ENCODE measurements around the gene CAMSAP1. TPM values are rescaled to one million over a fixed set of nuclear protein-coding genes. Genes with fewer than 3 reads are reported as not detected.

CAMSAP1 gene
- total and polyA plus RNA-seq, 11 donors, result 10.9 to 38.3 (median 19.9) TPM

- 90 to 91% (median 91%) methylated on average over 8 to 14 of the region's 14 CpGs for WGBS, 4 donors
- Histone ChIP-seq H3K27me3 (no peaks in the 10 kb centered on the region), H3K9me3 (no peaks in the 10 kb centered on the region), H3K36me3 (peaks cover 0 to 95% (median 88%) of the 10 kb centered on the region in 9 donors), H3K4me3 (no peak overlapping the region), H3K4me1 (peaks cover 0 to 6% (median 0%) of the 10 kb centered on the region in 12 donors), H3K27ac (no peak overlapping the region)
- intact Hi-C loops (cut with DNase I), result no loop called here
- TF ChIP-seq POLR2A (IDR thresholded peaks at IDR 0.05), result no peak
- TF ChIP-seq CTCF (IDR thresholded peaks at IDR 0.05), result no peak
- DNase-seq (no peak), ATAC-seq (no peak)
Observed at GRCh38 chr9:135813671-135814290, 93.6 kb downstream of the CAMSAP1 start.

GRCh38 chr9:135812961-135813360 lies 94.4 kb downstream of the CAMSAP1 start:
- H3K36me3 ChIP-seq, result peaks cover 0 to 87% (median 80%) of the 10 kb centered on the region in 9 donors
- WGBS, 4 donors, result 96 to 97% (median 96%) methylated on average over 13 of the region's 13 CpGs

GRCh38 chr9:135811801-135812200 lies 95.5 kb downstream of the CAMSAP1 start:
- peaks cover 0 to 76% (median 70%) of the 10 kb centered on the region in 9 donors for H3K36me3 ChIP-seq
- intact Hi-C loops (cut with DNase I), result no loop called here
- no peaks in the 10 kb centered on the region for H3K27me3 ChIP-seq
- ATAC-seq (peak in 2 of 4 donors; percentile 51 to 52), DNase-seq (no peak)
- H3K27ac ChIP-seq, result peak overlapping the region in 1 of 12 donors; percentile 32
- no peak overlapping the region for H3K4me3 ChIP-seq
- no peaks in the 10 kb centered on the region for H3K9me3 ChIP-seq
- 68 to 82% (median 75%) methylated on average over 11 of the region's 11 CpGs for WGBS, 4 donors
- H3K4me1 ChIP-seq, result peaks cover 0 to 6% (median 0%) of the 10 kb centered on the region in 12 donors
- TF ChIP-seq CTCF (IDR thresholded peaks at IDR 0.05) (no peak), POLR2A (IDR thresholded peaks at IDR 0.05) (no peak)

More at GRCh38 chr9:135812961-135813360, 94.4 kb downstream of the CAMSAP1 start:
- intact Hi-C loops (cut with DNase I), result no loop called here
- peaks cover 0 to 6% (median 0%) of the 10 kb centered on the region in 12 donors for H3K4me1 ChIP-seq
- H3K27ac ChIP-seq, result no peak overlapping the region
- TF ChIP-seq CTCF (IDR thresholded peaks at IDR 0.05) (no peak), POLR2A (IDR thresholded peaks at IDR 0.05) (no peak)
- no peak for ATAC-seq
- no peaks in the 10 kb centered on the region for H3K9me3 ChIP-seq
- no peak overlapping the region for H3K4me3 ChIP-seq
- no peak for DNase-seq
- H3K27me3 ChIP-seq, result no peaks in the 10 kb centered on the region

GRCh38 chr9:135810806-135811575 lies 96.4 kb downstream of the CAMSAP1 start:
- Histone ChIP-seq H3K9me3 (no peaks in the 10 kb centered on the region), H3K4me3 (no peak overlapping the region), H3K36me3 (peaks cover 0 to 67% (median 62%) of the 10 kb centered on the region in 9 donors), H3K27me3 (no peaks in the 10 kb centered on the region), H3K4me1 (peaks cover 0 to 6% (median 0%) of the 10 kb centered on the region in 12 donors), H3K27ac (peak overlapping the region in 1 of 12 donors; percentile 32)
- 93 to 97% (median 96%) methylated on average over 23 of the region's 23 CpGs for WGBS, 4 donors
- TF ChIP-seq POLR2A (IDR thresholded peaks at IDR 0.05) (no peak), CTCF (IDR thresholded peaks at IDR 0.05) (no peak)
- no peak for DNase-seq
- intact Hi-C loops (cut with DNase I), result no loop called here
- ATAC-seq, result no peak
